Fibroblast of pulmonary artery (primary cell): ENCODE results near the gene ST8SIA6.
"Not testable (repeated sequence)": the region's sequence is repeated elsewhere in the genome, so short reads cannot be mapped to it uniquely, and the experiment has no call there.

ENCODE experiments used
- DNase-seq: peaks from one replicate; pipeline ENCODE4 v3.0.0-alpha.2; 2010; ENCODE audit warnings: low read depth
- H3K4me3 ChIP-seq: replicated peaks from 2 replicates; pipeline ENCODE4 v1.5.1; 2011; ENCODE audit warnings: low read depth, mild to moderate bottlenecking, control low read depth, low read length, moderate library complexity
- CTCF ChIP-seq: IDR thresholded peaks from 2 replicates; pipeline ENCODE4 v1.5.1; 2011; ENCODE audit warnings: mild to moderate bottlenecking, control low read depth, low read length, inconsistent platforms; ENCODE audit errors: missing control alignments

ST8SIA6 gene

GRCh38 chr10:17454161-17455014 is at the start of gene ST8SIA6:
Gene ST8SIA6, minus strand, starts transcription at chr10:17454595. Its CDS starts 340 bp downstream, at chr10:17454255.
- peak within 1 kb of the TSS; percentile 46 for H3K4me3 ChIP-seq
- no peak for TF ChIP-seq CTCF
- DNase-seq = peak; percentile 48

- DNase-seq = no peak
- no peak for TF ChIP-seq CTCF
- no peak overlapping the region for H3K4me3 ChIP-seq
Measured at GRCh38 chr10:17503795-17504194, 49.4 kb upstream of the ST8SIA6 start.

- TF ChIP-seq CTCF = no peak
- DNase-seq = no peak
- H3K4me3 ChIP-seq = no peak overlapping the region
Measured at GRCh38 chr10:17502814-17503213, 48.4 kb upstream of the ST8SIA6 start.

GRCh38 chr10:17499014-17499413 is 44.6 kb upstream of the ST8SIA6 start:
- DNase-seq, H3K4me3 ChIP-seq: not testable (repeated sequence)

GRCh38 chr10:17497446-17498030 is 43.1 kb upstream of the ST8SIA6 start:
- no peak for DNase-seq
- no peak overlapping the region for H3K4me3 ChIP-seq
- no peak for TF ChIP-seq CTCF

- TF ChIP-seq CTCF = no peak
Measured at GRCh38 chr10:17494626-17495260, 40.3 kb upstream of the ST8SIA6 start.

GRCh38 chr10:17488848-17489247 is 34.5 kb upstream of the ST8SIA6 start:
- no peak for DNase-seq
- H3K4me3 ChIP-seq = no peak overlapping the region
- TF ChIP-seq CTCF = no peak

More at GRCh38 chr10:17494626-17495260, 40.3 kb upstream of the ST8SIA6 start:
- no peak for DNase-seq
- no peak overlapping the region for H3K4me3 ChIP-seq
